HepG2 (cell line): ENCODE results near the gene PLXNA1. TPM values are rescaled to one million over a fixed set of nuclear protein-coding genes. Genes with fewer than 3 reads are reported as not detected.
A peak's percentile ranks its signal among the peaks of the same experiment; 100 is the strongest.

Experiments used
- ATAC-seq: fragments of 200-7000 bp; cut with Tn5 transposase; 3 replicates; pipeline ENCODE4 v1.9.1; 2020; ENCODE audit warnings: mild to moderate bottlenecking, moderate library complexity
- BruUV-seq: library from RNA; stranded (reverse); fragments of 400-500 nt; replicated peaks from 2 replicates; lab custom pipeline; 2021; lab: Mats Ljungman, UMichigan
- CTCF ChIA-PET: fragments of 300-600 bp; formaldehyde crosslinking; extraction: SDS; loops from one replicate; lab custom pipeline; 2021; ENCODE audit warnings: low total read pairs, inconsistent platforms, low intra/inter-chr PET ratio; lab: Yijun Ruan, JAX
- POLR2A ChIA-PET: fragments of 350-600 bp; sonication (Branson Sonifier 250); formaldehyde crosslinking; loops from one replicate; lab custom pipeline; 2020; ENCODE audit warnings: antibody characterized with exemption, inconsistent platforms; lab: Yijun Ruan, JAX
- DNase-seq: peaks from one replicate; pipeline ENCODE4 v3.0.0-alpha.2; 2015; ENCODE audit warnings: low spot score
- FAIRE-seq: peaks from 3 replicates; lab custom pipeline; 2011; peaks lifted over from hg19 to GRCh38; lab: Jason Lieb, UNC
- H2AFZ ChIP-seq: one replicate; pipeline ENCODE4 v1.6.1; 2011; ENCODE audit warnings: low read length, inconsistent platforms
- H3K27ac ChIP-seq: fragments of 300-600 bp; 3 replicates; pipeline ENCODE4 v1.8.0; 2011; ENCODE audit warnings: mixed run types, mild to moderate bottlenecking, mixed read lengths, low read length, inconsistent platforms; ENCODE audit not compliant: insufficient read depth; ENCODE audit errors: extremely low read length
- H3K27me3 ChIP-seq, 2 experiments: fragments of 200-600 bp in 1 of 2; 2 replicates in 1 of 2; 3 replicates in 1 of 2; pipeline versions ENCODE4 v1.6.0 to v1.8.0; 2011; ENCODE audit warnings: low read length in 2 of 2, mild to moderate bottlenecking in 2 of 2, moderate library complexity in 2 of 2, inconsistent platforms in 1 of 2; ENCODE audit not compliant: insufficient read depth in 2 of 2, control insufficient read depth in 1 of 2
- H3K36me3 ChIP-seq, 2 experiments: fragments of 200-600 bp in 1 of 2; replicated peaks in 1 of 2; 2 replicates in 1 of 2; 3 replicates in 1 of 2; pipeline versions ENCODE4 v1.5.1 to v1.8.0; 2011; ENCODE audit warnings: low read length in 2 of 2, inconsistent platforms in 1 of 2; ENCODE audit not compliant: insufficient read depth in 2 of 2, control insufficient read depth in 1 of 2
- H3K4me1 ChIP-seq: 2 replicates; pipeline ENCODE4 v1.5.1; 2012; ENCODE audit warnings: low read length, inconsistent platforms; ENCODE audit not compliant: insufficient read depth
- H3K4me2 ChIP-seq: 2 replicates; pipeline ENCODE4 v1.6.0; 2011; ENCODE audit warnings: low read depth, low read length, inconsistent platforms
- H3K4me3 ChIP-seq, 3 experiments: fragments of 200-600 bp in 1 of 3; sonication (generic), shearing (Covaris generic) in 1 of 3; replicated peaks in 1 of 3; 2 replicates each; pipeline ENCODE4 v1.5.1; 2011 to 2016; ENCODE audit warnings: low read length in 3 of 3, inconsistent platforms in 2 of 3, low read depth in 2 of 3, mild to moderate bottlenecking in 2 of 3, control low read depth in 1 of 3, mixed read lengths in 1 of 3; ENCODE audit not compliant: insufficient read depth in 1 of 3
- H3K79me2 ChIP-seq: one replicate; pipeline ENCODE4 v1.6.1; 2011; ENCODE audit warnings: low read length, inconsistent platforms; ENCODE audit not compliant: insufficient read depth
- H3K9ac ChIP-seq: 2 replicates; pipeline ENCODE4 v1.6.0; 2011; ENCODE audit warnings: mild to moderate bottlenecking, low read depth, low read length, inconsistent platforms; ENCODE audit not compliant: insufficient read depth
- H3K9me3 ChIP-seq: 2 replicates; pipeline ENCODE4 v1.5.1; 2012; ENCODE audit warnings: mild to moderate bottlenecking, low read length
- H4K20me1 ChIP-seq: 2 replicates; pipeline ENCODE4 v1.6.0; 2011; ENCODE audit warnings: inconsistent platforms, mild to moderate bottlenecking, low read length, moderate library complexity; ENCODE audit not compliant: insufficient read depth
- FOXM1 ChIP-seq: sonication (generic); formaldehyde crosslinking; IDR thresholded peaks from 2 replicates; pipeline ENCODE4 v1.5.0; 2020; ENCODE audit warnings: missing genetic modification reagents
- ZNF451 ChIP-seq: sonication (generic); formaldehyde crosslinking; IDR thresholded peaks from 2 replicates; pipeline ENCODE4 v1.5.0; 2020; ENCODE audit warnings: mild to moderate bottlenecking, missing genetic modification reagents
- ZNF552 ChIP-seq: sonication (generic); formaldehyde crosslinking; IDR thresholded peaks from 2 replicates; pipeline ENCODE4 v1.9.0; 2022; ENCODE audit warnings: missing genetic modification reagents, mild to moderate bottlenecking, borderline replicate concordance
- WGBS: methylation state at CpG from one replicate; pipeline ENCODE4 v1.1.6; 2017; ENCODE audit warnings: low lambda C conversion rate; 5-methylcytosine and 5-hydroxymethylcytosine counted together
- in situ Hi-C: cut with HindIII; loops from 2 replicates; pipeline ENCODE4 v1.10.0; 2017; ENCODE audit warnings: low pct_unique_long_range_greater_than_20kb; ENCODE audit not compliant: extremely low pct_ligation_motif_present
- intact Hi-C: fragments of 100-400 bp; cut with micrococcal nuclease; formaldehyde crosslinking; loops from one replicate; pipeline ENCODE4 v1.10.0; 2022; ENCODE audit not compliant: unreplicated experiment
- polyA plus RNA-seq, 8 experiments: library from polyadenylated mRNA; depleted of rRNA in 3 of 8; stranded (reverse) in 7 of 8; unstranded in 1 of 8; fragments of >200 nt; fragmentation: Illumina TruSeq in 4 of 8; extraction: Trizol in 4 of 8; gene quantifications; 2 replicates each; pipeline versions ENCODE4 v1.2.1 to v1.2.3, GENCODE V29; 2011 to 2016; ENCODE audit warnings: low read depth in 4 of 8, missing spikeins in 1 of 8, mixed read lengths in 1 of 8; ENCODE audit not compliant: insufficient read depth in 1 of 8
- total RNA-seq, 5 experiments: library from RNA; depleted of rRNA; stranded (reverse); fragments of >200 nt; fragmentation: Illumina TruSeq; extraction: Trizol; gene quantifications; 2 replicates each; pipeline ENCODE4 v1.2.3, GENCODE V29; 2016; ENCODE audit warnings: low read depth in 1 of 5
- TF ChIP-seq, protein P1 (sequence below): sonication (generic); formaldehyde crosslinking; IDR thresholded peaks from 2 replicates; pipeline ENCODE4 v1.4.0; 2020; ENCODE audit warnings: missing genetic modification reagents
- TF ChIP-seq, protein P2 (sequence below): sonication (generic); formaldehyde crosslinking; IDR thresholded peaks from 2 replicates; pipeline ENCODE4 v1.9.0; 2021; ENCODE audit warnings: mild to moderate bottlenecking, missing genetic modification reagents

Gene PLXNA1
- total and polyA plus RNA-seq, 2 of the 13 experiments (the other 11 are each of a cell fraction or from before 2014, with no cell fraction given): 16.6 to 18.2 TPM

DNA sequence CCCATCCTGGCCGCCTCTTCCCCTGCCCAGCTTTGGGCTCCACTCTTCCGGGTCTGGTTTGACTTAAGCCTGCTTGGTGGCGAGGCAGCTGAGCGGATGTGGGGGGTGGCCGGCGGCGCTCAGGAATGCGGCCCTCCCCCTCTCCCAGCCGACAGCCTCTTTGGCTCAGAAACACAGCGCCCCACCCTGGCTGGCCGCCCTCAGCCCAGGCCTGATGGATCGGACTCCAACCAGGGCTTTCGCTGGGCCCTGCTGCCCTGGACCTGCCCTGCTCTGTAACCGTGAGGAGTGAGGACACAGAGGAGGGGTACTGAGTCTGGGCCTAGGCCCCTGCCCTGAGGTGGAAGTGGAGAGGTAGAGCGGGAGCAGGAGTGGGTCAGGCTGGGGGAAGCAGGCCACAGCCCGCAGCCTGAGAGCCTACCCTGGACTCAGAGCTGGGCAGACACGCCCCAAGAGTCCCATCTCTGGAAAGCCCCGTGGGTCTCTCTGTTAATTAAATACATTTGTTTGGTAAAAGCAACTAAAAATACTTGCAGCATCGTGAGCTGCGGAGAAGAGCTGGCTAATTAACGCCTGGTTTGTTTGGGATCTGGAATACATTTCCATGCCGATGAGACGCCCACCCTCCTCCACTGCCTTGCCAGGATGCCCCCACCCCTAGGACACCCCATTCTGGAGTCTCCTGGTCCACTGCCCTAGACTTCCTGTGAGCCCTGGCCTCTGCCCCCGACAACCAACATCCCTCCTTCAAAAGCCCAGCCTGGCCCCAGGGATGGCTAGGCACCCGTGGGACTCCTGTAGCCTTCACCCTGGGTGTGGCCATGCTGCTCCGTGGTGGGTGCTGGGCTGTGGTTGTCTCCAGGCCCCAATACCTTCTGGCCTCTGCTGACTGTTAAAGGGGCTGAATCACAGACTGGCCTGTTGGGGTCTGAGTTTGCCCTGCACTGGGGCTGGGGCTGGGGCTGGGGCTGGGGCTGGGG, 19.6 kb downstream of the PLXNA1 start:
- CTCF ChIA-PET: no interaction called here
- ATAC-seq: no peak
- intact Hi-C loops: no loop called here
- no peaks in the 10 kb centered on the region for H3K79me2 ChIP-seq
- no peak overlapping the region for H2AFZ ChIP-seq
- H3K27me3 ChIP-seq: no peaks in the 10 kb centered on the region; a peak in 1 of 5 replicates
- no peak overlapping the region for H3K4me3 ChIP-seq
- no TSS peak for BruUV-seq
- no peak overlapping the region for H3K27ac ChIP-seq
- 95% methylated on average over 8 of the region's 26 CpGs for WGBS
- peaks cover 4 to 5% of the 10 kb centered on the region in 2 experiments; a peak in 1 of 5 replicates for H3K36me3 ChIP-seq
- DNase-seq: no peak
- POLR2A ChIA-PET: no interaction called here
- H4K20me1 ChIP-seq: no peaks in the 10 kb centered on the region
- in situ Hi-C loops: no loop called here
- no peak overlapping the region for H3K9ac ChIP-seq
- no peak for FAIRE-seq
- H3K4me2 ChIP-seq: no peak overlapping the region
- no peaks in the 10 kb centered on the region for H3K9me3 ChIP-seq
- no peaks in the 10 kb centered on the region for H3K4me1 ChIP-seq
- TF ChIP-seq, protein P1, sequence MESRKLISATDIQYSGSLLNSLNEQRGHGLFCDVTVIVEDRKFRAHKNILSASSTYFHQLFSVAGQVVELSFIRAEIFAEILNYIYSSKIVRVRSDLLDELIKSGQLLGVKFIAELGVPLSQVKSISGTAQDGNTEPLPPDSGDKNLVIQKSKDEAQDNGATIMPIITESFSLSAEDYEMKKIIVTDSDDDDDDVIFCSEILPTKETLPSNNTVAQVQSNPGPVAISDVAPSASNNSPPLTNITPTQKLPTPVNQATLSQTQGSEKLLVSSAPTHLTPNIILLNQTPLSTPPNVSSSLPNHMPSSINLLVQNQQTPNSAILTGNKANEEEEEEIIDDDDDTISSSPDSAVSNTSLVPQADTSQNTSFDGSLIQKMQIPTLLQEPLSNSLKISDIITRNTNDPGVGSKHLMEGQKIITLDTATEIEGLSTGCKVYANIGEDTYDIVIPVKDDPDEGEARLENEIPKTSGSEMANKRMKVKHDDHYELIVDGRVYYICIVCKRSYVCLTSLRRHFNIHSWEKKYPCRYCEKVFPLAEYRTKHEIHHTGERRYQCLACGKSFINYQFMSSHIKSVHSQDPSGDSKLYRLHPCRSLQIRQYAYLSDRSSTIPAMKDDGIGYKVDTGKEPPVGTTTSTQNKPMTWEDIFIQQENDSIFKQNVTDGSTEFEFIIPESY (CRISPR knock-in tag): 0 out of 2 replicates have a peak, but pooled peaks have one; percentile 22
- TF ChIP-seq ZNF552 (CRISPR knock-in tag): no peak

DNA sequence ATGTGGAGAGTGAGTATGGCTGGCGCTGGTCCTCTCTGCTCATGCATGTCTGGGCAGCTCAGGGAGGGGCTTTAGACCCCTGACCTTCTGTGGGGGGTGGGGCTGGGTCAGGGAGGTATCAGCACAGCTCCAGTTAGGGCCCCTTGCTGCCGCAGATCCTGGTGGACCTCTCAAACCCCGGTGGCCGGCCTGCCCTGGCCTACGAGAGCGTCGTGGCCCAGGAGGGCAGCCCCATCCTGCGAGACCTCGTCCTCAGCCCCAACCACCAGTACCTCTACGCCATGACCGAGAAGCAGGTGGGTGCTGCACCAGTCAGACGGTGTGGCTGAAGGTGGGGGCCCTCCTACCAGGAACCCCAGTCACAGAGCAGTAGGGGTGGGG, 20.2 kb downstream of the PLXNA1 start:
- POLR2A ChIA-PET: no interaction called here
- no peak overlapping the region for H2AFZ ChIP-seq
- H3K4me1 ChIP-seq: no peaks in the 10 kb centered on the region
- no CpG with 5 or more reads among the region's 12 CpGs for WGBS
- no peak overlapping the region for H3K4me2 ChIP-seq
- no peak overlapping the region for H3K9ac ChIP-seq
- H3K27ac ChIP-seq: no peak overlapping the region
- DNase-seq (no peak), ATAC-seq (no peak), FAIRE-seq (no peak)
- H3K9me3 ChIP-seq: no peaks in the 10 kb centered on the region
- in situ Hi-C loops: no loop called here
- intact Hi-C loops: no loop called here
- BruUV-seq: no TSS peak
- H3K4me3 ChIP-seq: no peak overlapping the region
- CTCF ChIA-PET: no interaction called here
- H3K36me3 ChIP-seq: peaks cover 4 to 5% of the 10 kb centered on the region in 2 experiments; a peak in 1 of 5 replicates
- no peaks in the 10 kb centered on the region for H4K20me1 ChIP-seq
- H3K79me2 ChIP-seq: no peaks in the 10 kb centered on the region
- H3K27me3 ChIP-seq: no peaks in the 10 kb centered on the region; a peak in 1 of 5 replicates
- TF ChIP-seq, protein P2, sequence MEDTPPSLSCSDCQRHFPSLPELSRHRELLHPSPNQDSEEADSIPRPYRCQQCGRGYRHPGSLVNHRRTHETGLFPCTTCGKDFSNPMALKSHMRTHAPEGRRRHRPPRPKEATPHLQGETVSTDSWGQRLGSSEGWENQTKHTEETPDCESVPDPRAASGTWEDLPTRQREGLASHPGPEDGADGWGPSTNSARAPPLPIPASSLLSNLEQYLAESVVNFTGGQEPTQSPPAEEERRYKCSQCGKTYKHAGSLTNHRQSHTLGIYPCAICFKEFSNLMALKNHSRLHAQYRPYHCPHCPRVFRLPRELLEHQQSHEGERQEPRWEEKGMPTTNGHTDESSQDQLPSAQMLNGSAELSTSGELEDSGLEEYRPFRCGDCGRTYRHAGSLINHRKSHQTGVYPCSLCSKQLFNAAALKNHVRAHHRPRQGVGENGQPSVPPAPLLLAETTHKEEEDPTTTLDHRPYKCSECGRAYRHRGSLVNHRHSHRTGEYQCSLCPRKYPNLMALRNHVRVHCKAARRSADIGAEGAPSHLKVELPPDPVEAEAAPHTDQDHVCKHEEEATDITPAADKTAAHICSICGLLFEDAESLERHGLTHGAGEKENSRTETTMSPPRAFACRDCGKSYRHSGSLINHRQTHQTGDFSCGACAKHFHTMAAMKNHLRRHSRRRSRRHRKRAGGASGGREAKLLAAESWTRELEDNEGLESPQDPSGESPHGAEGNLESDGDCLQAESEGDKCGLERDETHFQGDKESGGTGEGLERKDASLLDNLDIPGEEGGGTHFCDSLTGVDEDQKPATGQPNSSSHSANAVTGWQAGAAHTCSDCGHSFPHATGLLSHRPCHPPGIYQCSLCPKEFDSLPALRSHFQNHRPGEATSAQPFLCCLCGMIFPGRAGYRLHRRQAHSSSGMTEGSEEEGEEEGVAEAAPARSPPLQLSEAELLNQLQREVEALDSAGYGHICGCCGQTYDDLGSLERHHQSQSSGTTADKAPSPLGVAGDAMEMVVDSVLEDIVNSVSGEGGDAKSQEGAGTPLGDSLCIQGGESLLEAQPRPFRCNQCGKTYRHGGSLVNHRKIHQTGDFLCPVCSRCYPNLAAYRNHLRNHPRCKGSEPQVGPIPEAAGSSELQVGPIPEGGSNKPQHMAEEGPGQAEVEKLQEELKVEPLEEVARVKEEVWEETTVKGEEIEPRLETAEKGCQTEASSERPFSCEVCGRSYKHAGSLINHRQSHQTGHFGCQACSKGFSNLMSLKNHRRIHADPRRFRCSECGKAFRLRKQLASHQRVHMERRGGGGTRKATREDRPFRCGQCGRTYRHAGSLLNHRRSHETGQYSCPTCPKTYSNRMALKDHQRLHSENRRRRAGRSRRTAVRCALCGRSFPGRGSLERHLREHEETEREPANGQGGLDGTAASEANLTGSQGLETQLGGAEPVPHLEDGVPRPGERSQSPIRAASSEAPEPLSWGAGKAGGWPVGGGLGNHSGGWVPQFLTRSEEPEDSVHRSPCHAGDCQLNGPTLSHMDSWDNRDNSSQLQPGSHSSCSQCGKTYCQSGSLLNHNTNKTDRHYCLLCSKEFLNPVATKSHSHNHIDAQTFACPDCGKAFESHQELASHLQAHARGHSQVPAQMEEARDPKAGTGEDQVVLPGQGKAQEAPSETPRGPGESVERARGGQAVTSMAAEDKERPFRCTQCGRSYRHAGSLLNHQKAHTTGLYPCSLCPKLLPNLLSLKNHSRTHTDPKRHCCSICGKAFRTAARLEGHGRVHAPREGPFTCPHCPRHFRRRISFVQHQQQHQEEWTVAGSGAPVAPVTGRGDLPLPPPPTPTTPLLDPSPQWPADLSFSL (CRISPR knock-in tag): no peak
- TF ChIP-seq FOXM1 (CRISPR knock-in tag): no peak
- TF ChIP-seq ZNF451 (CRISPR knock-in tag): no peak
